ENCODE results near the gene SULT4A1. TPM values are rescaled to one million over a fixed set of nuclear protein-coding genes. Genes with fewer than 3 reads are reported as not detected.

Gene SULT4A1
- total RNA-seq, 2 donors from 2014 or later, result 0.12 TPM; not detected in 1

GRCh38 chr22:43802897-43803495 lies 59.3 kb downstream of the SULT4A1 start:
- no peak overlapping the region for H3K27ac ChIP-seq
- no peaks in the 10 kb centered on the region for H3K27me3 ChIP-seq
- no peak for DNase-seq (ENCODE audit: low spot score)
- no peaks in the 10 kb centered on the region for H3K4me1 ChIP-seq
- no peaks in the 10 kb centered on the region for H3K36me3 ChIP-seq
- no peak overlapping the region for H3K4me3 ChIP-seq
- H3K9me3 ChIP-seq, result peaks cover 0 to 17% of the 10 kb centered on the region in 2 donors
- no peak for TF ChIP-seq CTCF (IDR thresholded peaks at IDR 0.05)

- H3K9me3 ChIP-seq, result peaks cover 0 to 17% of the 10 kb centered on the region in 2 donors
- H3K36me3 ChIP-seq, result no peaks in the 10 kb centered on the region
- no peak for TF ChIP-seq CTCF (IDR thresholded peaks at IDR 0.05)
- no peak for DNase-seq (ENCODE audit: low spot score)
- H3K27ac ChIP-seq, result no peak overlapping the region
- no peaks in the 10 kb centered on the region for H3K4me1 ChIP-seq
- H3K27me3 ChIP-seq, result no peaks in the 10 kb centered on the region
- no peak overlapping the region for H3K4me3 ChIP-seq
Observed at GRCh38 chr22:43800970-43801369, 61.3 kb downstream of the SULT4A1 start.

GRCh38 chr22:43798492-43798891 lies 63.8 kb downstream of the SULT4A1 start:
- H3K9me3 ChIP-seq, result peaks cover 0 to 17% of the 10 kb centered on the region in 2 donors
- H3K36me3 ChIP-seq, result no peaks in the 10 kb centered on the region
- no peaks in the 10 kb centered on the region for H3K27me3 ChIP-seq
- no peak for DNase-seq (ENCODE audit: low spot score)
- no peak overlapping the region for H3K27ac ChIP-seq
- no peaks in the 10 kb centered on the region for H3K4me1 ChIP-seq
- no peak for TF ChIP-seq CTCF (IDR thresholded peaks at IDR 0.05)
- H3K4me3 ChIP-seq, result no peak overlapping the region

- H3K27ac ChIP-seq, result no peak overlapping the region
- H3K4me3 ChIP-seq, result no peak overlapping the region
- H3K36me3 ChIP-seq, result no peaks in the 10 kb centered on the region
- no peaks in the 10 kb centered on the region for H3K4me1 ChIP-seq
- peaks cover 0 to 13% of the 10 kb centered on the region in 2 donors for H3K9me3 ChIP-seq
- H3K27me3 ChIP-seq, result no peaks in the 10 kb centered on the region
- no peak for DNase-seq (ENCODE audit: low spot score)
- peak in 1 of 2 donors; percentile 55 for TF ChIP-seq CTCF (IDR thresholded peaks at IDR 0.05)
Observed at GRCh38 chr22:43796567-43796966, 65.7 kb downstream of the SULT4A1 start.

- DNase-seq (ENCODE audit: low spot score), result no peak
- TF ChIP-seq CTCF (IDR thresholded peaks at IDR 0.05), result no peak
Observed at GRCh38 chr22:43795320-43795719, 67.0 kb downstream of the SULT4A1 start.

GRCh38 chr22:43792905-43793304 lies 69.4 kb downstream of the SULT4A1 start:
- Histone ChIP-seq H3K9me3 (no peaks in the 10 kb centered on the region), H3K27ac (no peak overlapping the region), H3K4me1 (no peaks in the 10 kb centered on the region), H3K4me3 (no peak overlapping the region), H3K27me3 (no peaks in the 10 kb centered on the region), H3K36me3 (no peaks in the 10 kb centered on the region)
- no peak for DNase-seq (ENCODE audit: low spot score)
- TF ChIP-seq CTCF (IDR thresholded peaks at IDR 0.05), result no peak

More at GRCh38 chr22:43795320-43795719, 67.0 kb downstream of the SULT4A1 start:
- H3K9me3 ChIP-seq, result peaks cover 0 to under 1% of the 10 kb centered on the region in 2 donors
- H3K27me3 ChIP-seq, result no peaks in the 10 kb centered on the region
- H3K27ac ChIP-seq, result no peak overlapping the region
- H3K4me3 ChIP-seq, result no peak overlapping the region
- H3K36me3 ChIP-seq, result no peaks in the 10 kb centered on the region
- H3K4me1 ChIP-seq, result no peaks in the 10 kb centered on the region
